GM23338 (cell line): ENCODE data around the gene NTM. TPM values are rescaled to one million over a fixed set of nuclear protein-coding genes. Genes with fewer than 3 reads are reported as not detected.
A peak's percentile ranks its signal among the peaks of the same experiment; 100 is the strongest.

Experiments
- ATAC-seq: fragments of 200-7000 bp; cut with Tn5 transposase; 3 replicates; pipeline ENCODE4 v1.9.1; 2020
- DNase-seq: peaks from one replicate; pipeline ENCODE4 v3.0.0-alpha.2; 2015; ENCODE audit warnings: low spot score
- H2AFZ ChIP-seq: fragments of 200-600 bp; sonication (generic); 2 replicates; pipeline ENCODE4 v1.8.0; 2016; ENCODE audit warnings: antibody characterized with exemption, mild to moderate bottlenecking, moderate library complexity
- H3F3A ChIP-seq: fragments of 200-600 bp; sonication (generic); replicated peaks from 2 replicates; pipeline ENCODE4 v1.8.0; 2017; ENCODE audit warnings: antibody characterized with exemption, mixed run types, low read depth
- H3K27ac ChIP-seq: fragments of 200-600 bp; sonication (generic); 2 replicates; pipeline ENCODE4 v1.6.1; 2016; ENCODE audit warnings: low read depth
- H3K27me3 ChIP-seq: fragments of 200-600 bp; sonication (generic); 2 replicates; pipeline ENCODE4 v1.8.0; 2016; ENCODE audit warnings: mild to moderate bottlenecking, mixed run types, moderate library complexity; ENCODE audit not compliant: insufficient read depth
- H3K36me3 ChIP-seq: fragments of 200-600 bp; sonication (generic); 2 replicates; pipeline ENCODE4 v1.8.0; 2016; ENCODE audit warnings: mild to moderate bottlenecking; ENCODE audit not compliant: insufficient read depth
- H3K4me1 ChIP-seq: fragments of 200-600 bp; sonication (generic); 2 replicates; pipeline ENCODE4 v1.8.0; 2016; ENCODE audit warnings: mild to moderate bottlenecking, moderate library complexity; ENCODE audit not compliant: insufficient read depth
- H3K4me2 ChIP-seq: fragments of 200-600 bp; sonication (generic); 2 replicates; pipeline ENCODE4 v1.7.1; 2017; ENCODE audit warnings: mixed run types
- H3K4me3 ChIP-seq: fragments of 200-600 bp; sonication (generic); 2 replicates; pipeline ENCODE4 v1.6.1; 2016; ENCODE audit warnings: mixed run types
- H3K79me2 ChIP-seq: fragments of 200-600 bp; sonication (generic); replicated peaks from 2 replicates; pipeline ENCODE4 v1.8.0; 2017; ENCODE audit warnings: mild to moderate bottlenecking; ENCODE audit not compliant: insufficient read depth
- H3K9me2 ChIP-seq: fragments of 200-600 bp; sonication (generic); 2 replicates; pipeline ENCODE4 v1.8.0; 2017; ENCODE audit not compliant: insufficient read depth
- H4K20me1 ChIP-seq: fragments of 200-600 bp; sonication (generic); replicated peaks from 2 replicates; pipeline ENCODE4 v1.8.0; 2017; ENCODE audit warnings: mild to moderate bottlenecking; ENCODE audit not compliant: insufficient read depth
- H3K27ac Mint-ChIP-seq: 2 replicates; pipeline ENCODE4 v1.8.0; 2020; ENCODE audit warnings: inconsistent platforms, mild to moderate bottlenecking, moderate library complexity, mixed read lengths
- H3K27me3 Mint-ChIP-seq: 3 replicates; pipeline ENCODE4 v1.8.0; 2022; ENCODE audit warnings: low read depth, mild to moderate bottlenecking, moderate library complexity, mixed read lengths, inconsistent platforms; ENCODE audit not compliant: insufficient read depth, poor library complexity
- H3K36me3 Mint-ChIP-seq: 3 replicates; pipeline ENCODE4 v1.8.0; 2021; ENCODE audit warnings: low read depth, mild to moderate bottlenecking, inconsistent platforms, moderate library complexity, mixed read lengths
- H3K4me1 Mint-ChIP-seq: 3 replicates; pipeline ENCODE4 v1.8.0; 2020; ENCODE audit warnings: mild to moderate bottlenecking, inconsistent platforms, mixed read lengths
- H3K4me3 Mint-ChIP-seq: 3 replicates; pipeline ENCODE4 v1.8.0; 2021; ENCODE audit warnings: moderate library complexity, mild to moderate bottlenecking, inconsistent platforms, mixed read lengths
- H3K9me3 Mint-ChIP-seq: 3 replicates; pipeline ENCODE4 v1.8.0; 2020; ENCODE audit warnings: moderate library complexity, mild to moderate bottlenecking, inconsistent platforms, mixed read lengths
- CREB1 ChIP-seq: fragments of 250-450 bp; sonication (Bioruptor Pico); IDR thresholded peaks from 2 replicates; pipeline ENCODE4 v1.5.0; 2020; ENCODE audit warnings: low read depth, mild to moderate bottlenecking, moderate library complexity
- EZH2 ChIP-seq: fragments of 200-600 bp; sonication (generic); IDR thresholded peaks from one replicate; pipeline ENCODE4 v1.8.0; 2017; ENCODE audit warnings: antibody characterized with exemption, mild to moderate bottlenecking, low read depth; ENCODE audit not compliant: unreplicated experiment
- EZH2phosphoT487 ChIP-seq: fragments of 200-600 bp; sonication (generic); IDR thresholded peaks from one replicate; pipeline ENCODE4 v1.8.1; 2018; ENCODE audit warnings: antibody characterized with exemption; ENCODE audit not compliant: unreplicated experiment
- JUNB ChIP-seq: IDR thresholded peaks from one replicate; pipeline ENCODE4 v1.6.1; 2016; ENCODE audit warnings: antibody characterized with exemption; ENCODE audit not compliant: unreplicated experiment
- NANOG ChIP-seq: IDR thresholded peaks from 2 replicates; pipeline ENCODE4 v1.6.1; 2016; ENCODE audit warnings: antibody characterized with exemption, borderline replicate concordance
- POLR2AphosphoS5 ChIP-seq: IDR thresholded peaks from 2 replicates; pipeline ENCODE4 v1.6.1; 2016; ENCODE audit warnings: antibody characterized with exemption, low read depth
- STAT1 ChIP-seq: IDR thresholded peaks from one replicate; pipeline ENCODE4 v1.6.1; 2016; ENCODE audit warnings: antibody characterized with exemption; ENCODE audit not compliant: unreplicated experiment
- ZNF114 ChIP-seq: fragments of 250-450 bp; sonication (Bioruptor Pico); IDR thresholded peaks from 2 replicates; pipeline ENCODE4 v1.5.0; 2020; ENCODE audit warnings: mild to moderate bottlenecking, moderate library complexity
- ZNF331 ChIP-seq: fragments of 250-450 bp; sonication (Bioruptor Pico); IDR thresholded peaks from 2 replicates; pipeline ENCODE4 v1.5.0; 2020; ENCODE audit warnings: low read depth, mild to moderate bottlenecking, moderate library complexity
- polyA plus RNA-seq: library from polyadenylated mRNA; unstranded; fragments of >200 nt; fragmentation: Nextera tagmentation; extraction: Ambion mirVana; gene quantifications from 2 replicates; pipeline ENCODE4 v1.2.1, GENCODE V29; 2016
- total RNA-seq: library from RNA; depleted of rRNA; stranded (reverse); fragments of >200 nt; shearing (Covaris generic); gene quantifications from 2 replicates; pipeline ENCODE4 v1.2.3, GENCODE V29; 2014
- TF ChIP-seq, protein P1 (sequence below): IDR thresholded peaks from one replicate; pipeline ENCODE4 v1.6.1; 2018; ENCODE audit warnings: antibody characterized with exemption; ENCODE audit not compliant: unreplicated experiment
- TF ChIP-seq, protein P2 (sequence below): fragments of 250-450 bp; sonication (Bioruptor Pico); IDR thresholded peaks from 2 replicates; pipeline ENCODE4 v1.5.0; 2020; ENCODE audit warnings: mild to moderate bottlenecking, moderate library complexity
- TF ChIP-seq, protein P3 (sequence below), 2 experiments: fragments of 200-600 bp in 1 of 2; sonication (generic) in 1 of 2; conservative IDR thresholded peaks; 2 replicates each; pipeline versions ENCODE4 v1.5.1 to v1.6.1; 2016 to 2017; ENCODE audit warnings: antibody characterized with exemption in 2 of 2, low read depth in 2 of 2, mild to moderate bottlenecking in 2 of 2, moderate library complexity in 1 of 2
- TF ChIP-seq, protein P4 (sequence below): IDR thresholded peaks from 2 replicates; pipeline ENCODE4 v1.6.1; 2016; ENCODE audit warnings: antibody characterized with exemption

The NTM gene
- total and polyA plus RNA-seq, 2 experiments from 2014 or later = 10.6 to 14.6 TPM

DNA sequence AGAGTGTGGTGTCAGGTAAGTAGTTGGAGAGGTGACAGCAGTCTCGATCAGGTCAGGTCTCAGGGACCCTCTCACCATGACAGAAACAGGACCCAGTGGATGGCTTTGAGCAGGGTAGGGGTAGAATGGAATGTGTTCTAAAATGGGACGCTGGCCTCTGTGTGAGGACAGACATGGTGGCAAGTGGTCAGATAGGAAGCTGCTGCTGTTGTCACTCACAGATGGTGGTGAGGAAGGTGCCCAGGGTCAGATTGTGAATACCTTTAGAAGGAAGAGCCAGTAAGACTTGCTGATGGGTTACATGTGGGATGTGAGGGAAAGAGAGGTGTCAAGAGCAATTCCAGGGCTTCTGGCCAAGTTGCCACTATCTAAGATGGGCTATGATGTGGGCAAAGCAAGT is 596.3 kb downstream of the NTM start:
- ATAC-seq = no peak
- no peaks in the 10 kb centered on the region for H3F3A ChIP-seq
- H3K79me2 ChIP-seq = no peaks in the 10 kb centered on the region
- peak overlapping the region; percentile 35; the same call in 1 of the 2 replicates for H3K27ac Mint-ChIP-seq
- no peak overlapping the region for H3K27ac ChIP-seq
- no peak overlapping the region for H3K4me3 Mint-ChIP-seq
- peaks cover 4% of the 10 kb centered on the region; the same call in 1 of the 2 replicates for H3K4me1 ChIP-seq
- no peak for DNase-seq
- no peak for TF ChIP-seq JUNB
- TF ChIP-seq CREB1 (CRISPR knock-in tag) = no peak
- TF ChIP-seq ZNF114 (CRISPR knock-in tag) = no peak
- TF ChIP-seq, protein P1, sequence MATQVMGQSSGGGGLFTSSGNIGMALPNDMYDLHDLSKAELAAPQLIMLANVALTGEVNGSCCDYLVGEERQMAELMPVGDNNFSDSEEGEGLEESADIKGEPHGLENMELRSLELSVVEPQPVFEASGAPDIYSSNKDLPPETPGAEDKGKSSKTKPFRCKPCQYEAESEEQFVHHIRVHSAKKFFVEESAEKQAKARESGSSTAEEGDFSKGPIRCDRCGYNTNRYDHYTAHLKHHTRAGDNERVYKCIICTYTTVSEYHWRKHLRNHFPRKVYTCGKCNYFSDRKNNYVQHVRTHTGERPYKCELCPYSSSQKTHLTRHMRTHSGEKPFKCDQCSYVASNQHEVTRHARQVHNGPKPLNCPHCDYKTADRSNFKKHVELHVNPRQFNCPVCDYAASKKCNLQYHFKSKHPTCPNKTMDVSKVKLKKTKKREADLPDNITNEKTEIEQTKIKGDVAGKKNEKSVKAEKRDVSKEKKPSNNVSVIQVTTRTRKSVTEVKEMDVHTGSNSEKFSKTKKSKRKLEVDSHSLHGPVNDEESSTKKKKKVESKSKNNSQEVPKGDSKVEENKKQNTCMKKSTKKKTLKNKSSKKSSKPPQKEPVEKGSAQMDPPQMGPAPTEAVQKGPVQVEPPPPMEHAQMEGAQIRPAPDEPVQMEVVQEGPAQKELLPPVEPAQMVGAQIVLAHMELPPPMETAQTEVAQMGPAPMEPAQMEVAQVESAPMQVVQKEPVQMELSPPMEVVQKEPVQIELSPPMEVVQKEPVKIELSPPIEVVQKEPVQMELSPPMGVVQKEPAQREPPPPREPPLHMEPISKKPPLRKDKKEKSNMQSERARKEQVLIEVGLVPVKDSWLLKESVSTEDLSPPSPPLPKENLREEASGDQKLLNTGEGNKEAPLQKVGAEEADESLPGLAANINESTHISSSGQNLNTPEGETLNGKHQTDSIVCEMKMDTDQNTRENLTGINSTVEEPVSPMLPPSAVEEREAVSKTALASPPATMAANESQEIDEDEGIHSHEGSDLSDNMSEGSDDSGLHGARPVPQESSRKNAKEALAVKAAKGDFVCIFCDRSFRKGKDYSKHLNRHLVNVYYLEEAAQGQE = no peak
- no peak for TF ChIP-seq POLR2AphosphoS5
- no peak for TF ChIP-seq NANOG
- TF ChIP-seq, protein P2, sequence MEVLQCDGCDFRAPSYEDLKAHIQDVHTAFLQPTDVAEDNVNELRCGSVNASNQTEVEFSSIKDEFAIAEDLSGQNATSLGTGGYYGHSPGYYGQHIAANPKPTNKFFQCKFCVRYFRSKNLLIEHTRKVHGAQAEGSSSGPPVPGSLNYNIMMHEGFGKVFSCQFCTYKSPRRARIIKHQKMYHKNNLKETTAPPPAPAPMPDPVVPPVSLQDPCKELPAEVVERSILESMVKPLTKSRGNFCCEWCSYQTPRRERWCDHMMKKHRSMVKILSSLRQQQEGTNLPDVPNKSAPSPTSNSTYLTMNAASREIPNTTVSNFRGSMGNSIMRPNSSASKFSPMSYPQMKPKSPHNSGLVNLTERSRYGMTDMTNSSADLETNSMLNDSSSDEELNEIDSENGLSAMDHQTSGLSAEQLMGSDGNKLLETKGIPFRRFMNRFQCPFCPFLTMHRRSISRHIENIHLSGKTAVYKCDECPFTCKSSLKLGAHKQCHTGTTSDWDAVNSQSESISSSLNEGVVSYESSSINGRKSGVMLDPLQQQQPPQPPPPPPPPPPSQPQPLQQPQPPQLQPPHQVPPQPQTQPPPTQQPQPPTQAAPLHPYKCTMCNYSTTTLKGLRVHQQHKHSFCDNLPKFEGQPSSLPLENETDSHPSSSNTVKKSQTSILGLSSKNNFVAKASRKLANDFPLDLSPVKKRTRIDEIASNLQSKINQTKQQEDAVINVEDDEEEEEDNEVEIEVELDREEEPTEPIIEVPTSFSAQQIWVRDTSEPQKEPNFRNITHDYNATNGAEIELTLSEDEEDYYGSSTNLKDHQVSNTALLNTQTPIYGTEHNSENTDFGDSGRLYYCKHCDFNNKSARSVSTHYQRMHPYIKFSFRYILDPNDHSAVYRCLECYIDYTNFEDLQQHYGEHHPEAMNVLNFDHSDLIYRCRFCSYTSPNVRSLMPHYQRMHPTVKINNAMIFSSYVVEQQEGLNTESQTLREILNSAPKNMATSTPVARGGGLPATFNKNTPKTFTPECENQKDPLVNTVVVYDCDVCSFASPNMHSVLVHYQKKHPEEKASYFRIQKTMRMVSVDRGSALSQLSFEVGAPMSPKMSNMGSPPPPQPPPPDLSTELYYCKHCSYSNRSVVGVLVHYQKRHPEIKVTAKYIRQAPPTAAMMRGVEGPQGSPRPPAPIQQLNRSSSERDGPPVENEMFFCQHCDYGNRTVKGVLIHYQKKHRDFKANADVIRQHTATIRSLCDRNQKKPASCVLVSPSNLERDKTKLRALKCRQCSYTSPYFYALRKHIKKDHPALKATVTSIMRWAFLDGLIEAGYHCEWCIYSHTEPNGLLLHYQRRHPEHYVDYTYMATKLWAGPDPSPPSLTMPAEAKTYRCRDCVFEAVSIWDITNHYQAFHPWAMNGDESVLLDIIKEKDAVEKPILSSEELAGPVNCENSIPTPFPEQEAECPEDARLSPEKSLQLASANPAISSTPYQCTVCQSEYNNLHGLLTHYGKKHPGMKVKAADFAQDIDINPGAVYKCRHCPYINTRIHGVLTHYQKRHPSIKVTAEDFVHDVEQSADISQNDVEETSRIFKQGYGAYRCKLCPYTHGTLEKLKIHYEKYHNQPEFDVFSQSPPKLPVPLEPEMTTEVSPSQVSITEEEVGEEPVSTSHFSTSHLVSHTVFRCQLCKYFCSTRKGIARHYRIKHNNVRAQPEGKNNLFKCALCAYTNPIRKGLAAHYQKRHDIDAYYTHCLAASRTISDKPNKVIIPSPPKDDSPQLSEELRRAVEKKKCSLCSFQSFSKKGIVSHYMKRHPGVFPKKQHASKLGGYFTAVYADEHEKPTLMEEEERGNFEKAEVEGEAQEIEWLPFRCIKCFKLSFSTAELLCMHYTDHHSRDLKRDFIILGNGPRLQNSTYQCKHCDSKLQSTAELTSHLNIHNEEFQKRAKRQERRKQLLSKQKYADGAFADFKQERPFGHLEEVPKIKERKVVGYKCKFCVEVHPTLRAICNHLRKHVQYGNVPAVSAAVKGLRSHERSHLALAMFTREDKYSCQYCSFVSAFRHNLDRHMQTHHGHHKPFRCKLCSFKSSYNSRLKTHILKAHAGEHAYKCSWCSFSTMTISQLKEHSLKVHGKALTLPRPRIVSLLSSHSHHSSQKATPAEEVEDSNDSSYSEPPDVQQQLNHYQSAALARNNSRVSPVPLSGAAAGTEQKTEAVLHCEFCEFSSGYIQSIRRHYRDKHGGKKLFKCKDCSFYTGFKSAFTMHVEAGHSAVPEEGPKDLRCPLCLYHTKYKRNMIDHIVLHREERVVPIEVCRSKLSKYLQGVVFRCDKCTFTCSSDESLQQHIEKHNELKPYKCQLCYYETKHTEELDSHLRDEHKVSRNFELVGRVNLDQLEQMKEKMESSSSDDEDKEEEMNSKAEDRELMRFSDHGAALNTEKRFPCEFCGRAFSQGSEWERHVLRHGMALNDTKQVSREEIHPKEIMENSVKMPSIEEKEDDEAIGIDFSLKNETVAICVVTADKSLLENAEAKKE = no peak
- no peak for TF ChIP-seq EZH2
- TF ChIP-seq, protein P3, sequence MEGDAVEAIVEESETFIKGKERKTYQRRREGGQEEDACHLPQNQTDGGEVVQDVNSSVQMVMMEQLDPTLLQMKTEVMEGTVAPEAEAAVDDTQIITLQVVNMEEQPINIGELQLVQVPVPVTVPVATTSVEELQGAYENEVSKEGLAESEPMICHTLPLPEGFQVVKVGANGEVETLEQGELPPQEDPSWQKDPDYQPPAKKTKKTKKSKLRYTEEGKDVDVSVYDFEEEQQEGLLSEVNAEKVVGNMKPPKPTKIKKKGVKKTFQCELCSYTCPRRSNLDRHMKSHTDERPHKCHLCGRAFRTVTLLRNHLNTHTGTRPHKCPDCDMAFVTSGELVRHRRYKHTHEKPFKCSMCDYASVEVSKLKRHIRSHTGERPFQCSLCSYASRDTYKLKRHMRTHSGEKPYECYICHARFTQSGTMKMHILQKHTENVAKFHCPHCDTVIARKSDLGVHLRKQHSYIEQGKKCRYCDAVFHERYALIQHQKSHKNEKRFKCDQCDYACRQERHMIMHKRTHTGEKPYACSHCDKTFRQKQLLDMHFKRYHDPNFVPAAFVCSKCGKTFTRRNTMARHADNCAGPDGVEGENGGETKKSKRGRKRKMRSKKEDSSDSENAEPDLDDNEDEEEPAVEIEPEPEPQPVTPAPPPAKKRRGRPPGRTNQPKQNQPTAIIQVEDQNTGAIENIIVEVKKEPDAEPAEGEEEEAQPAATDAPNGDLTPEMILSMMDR (conservative IDR thresholded peaks at IDR 0.05; ENCODE audit: low read depth in 2 of 2) = no peak
- TF ChIP-seq STAT1 = no peak
- TF ChIP-seq EZH2phosphoT487 = no peak
- TF ChIP-seq, protein P4, sequence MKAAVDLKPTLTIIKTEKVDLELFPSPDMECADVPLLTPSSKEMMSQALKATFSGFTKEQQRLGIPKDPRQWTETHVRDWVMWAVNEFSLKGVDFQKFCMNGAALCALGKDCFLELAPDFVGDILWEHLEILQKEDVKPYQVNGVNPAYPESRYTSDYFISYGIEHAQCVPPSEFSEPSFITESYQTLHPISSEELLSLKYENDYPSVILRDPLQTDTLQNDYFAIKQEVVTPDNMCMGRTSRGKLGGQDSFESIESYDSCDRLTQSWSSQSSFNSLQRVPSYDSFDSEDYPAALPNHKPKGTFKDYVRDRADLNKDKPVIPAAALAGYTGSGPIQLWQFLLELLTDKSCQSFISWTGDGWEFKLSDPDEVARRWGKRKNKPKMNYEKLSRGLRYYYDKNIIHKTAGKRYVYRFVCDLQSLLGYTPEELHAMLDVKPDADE = no peak
- no peak for TF ChIP-seq ZNF331 (CRISPR knock-in tag)
- H3K36me3 Mint-ChIP-seq = no peaks in the 10 kb centered on the region
- H3K36me3 ChIP-seq = no peaks in the 10 kb centered on the region
- H3K27me3 ChIP-seq = no peaks in the 10 kb centered on the region
- peaks cover 21% of the 10 kb centered on the region for H3K4me1 Mint-ChIP-seq
- H3K4me2 ChIP-seq = no peak overlapping the region
- no peak overlapping the region for H3K4me3 ChIP-seq
- H4K20me1 ChIP-seq = no peaks in the 10 kb centered on the region
- H2AFZ ChIP-seq = no peak overlapping the region
- peaks cover 5% of the 10 kb centered on the region for H3K27me3 Mint-ChIP-seq
- H3K9me3 Mint-ChIP-seq = no peaks in the 10 kb centered on the region
- H3K9me2 ChIP-seq = 0 out of 2 replicates have a peak, but pooled peaks cover 5% of the 10 kb centered on the region
